ENCODE results near the gene ZNF280D.
"Not testable (repeated sequence)": the region's sequence is repeated elsewhere in the genome, so short reads cannot be mapped to it uniquely, and the experiment has no call there.

Gene ZNF280D

DNA sequence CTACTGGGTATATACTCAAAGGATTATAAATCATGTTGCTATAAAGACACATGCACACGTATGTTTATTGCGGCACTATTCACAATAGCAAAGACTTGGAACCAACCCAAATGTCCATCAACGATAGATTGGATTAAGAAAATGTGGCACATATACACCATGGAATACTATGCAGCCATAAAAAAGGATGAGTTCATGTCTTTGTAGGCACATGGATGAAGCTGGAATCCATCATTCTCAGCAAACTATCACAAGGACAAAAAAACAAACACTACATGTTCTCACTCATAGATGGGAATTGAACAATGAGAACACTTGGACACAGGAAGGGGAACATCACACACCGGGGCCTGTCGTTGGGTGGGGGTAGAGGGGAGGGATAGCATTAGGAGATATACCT lies 23.8 kb downstream of the ZNF280D start:
- DNase-seq (ENCODE audit: low spot score), result not testable (repeated sequence)

DNA sequence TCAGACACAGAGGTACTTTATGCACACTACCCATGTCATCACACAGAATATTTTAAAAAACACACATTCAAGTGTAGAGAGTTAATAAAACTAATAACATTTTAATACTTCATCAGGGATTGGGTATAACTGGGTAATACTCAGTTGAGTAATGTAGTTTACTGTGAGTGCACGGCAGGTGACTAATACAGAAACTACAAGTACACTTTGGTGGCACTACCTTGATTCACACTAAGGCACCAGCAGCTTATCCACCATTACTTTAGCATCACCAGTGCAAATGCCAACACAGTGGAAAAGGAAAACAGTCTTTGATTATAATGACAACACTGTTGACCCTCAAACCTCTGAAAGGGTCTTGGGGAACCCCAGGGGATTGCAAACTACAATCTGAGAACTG lies 33.6 kb downstream of the ZNF280D start:
- no peak for DNase-seq (ENCODE audit: low spot score)

- no peak for DNase-seq (ENCODE audit: low spot score)
These were observed 35.0 kb downstream of the ZNF280D start for GRCh38 chr15:56698270-56698669.

- no peak for DNase-seq (ENCODE audit: low spot score)
These were observed 39.5 kb downstream of the ZNF280D start for GRCh38 chr15:56693761-56694160.

- DNase-seq (ENCODE audit: low spot score), result no peak
These were observed 42.6 kb downstream of the ZNF280D start for GRCh38 chr15:56690733-56691132.

- DNase-seq (ENCODE audit: low spot score), result no peak
These were observed 49.4 kb downstream of the ZNF280D start for GRCh38 chr15:56683908-56684307.

DNA sequence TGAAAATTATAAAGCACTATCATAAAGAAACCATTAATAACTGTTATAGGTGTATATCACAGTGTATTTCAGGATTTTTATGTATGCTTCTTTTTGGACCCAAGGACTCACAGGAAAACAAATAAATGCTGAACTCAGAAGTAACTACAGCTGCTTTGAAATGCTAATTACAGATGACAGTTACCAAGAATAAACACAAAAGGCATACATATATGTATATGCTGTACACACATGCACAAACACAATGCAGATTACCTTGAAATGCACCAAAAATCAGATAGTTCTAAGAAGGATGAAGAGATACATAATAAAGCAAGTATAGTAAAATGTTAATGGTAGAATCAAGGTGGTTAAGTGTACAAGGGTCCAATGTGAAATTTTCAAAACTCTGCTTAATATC lies 52.2 kb downstream of the ZNF280D start:
- no peak for DNase-seq (ENCODE audit: low spot score)

GRCh38 chr15:56679225-56679624 lies 54.1 kb downstream of the ZNF280D start:
- DNase-seq (ENCODE audit: low spot score), result no peak

DNA sequence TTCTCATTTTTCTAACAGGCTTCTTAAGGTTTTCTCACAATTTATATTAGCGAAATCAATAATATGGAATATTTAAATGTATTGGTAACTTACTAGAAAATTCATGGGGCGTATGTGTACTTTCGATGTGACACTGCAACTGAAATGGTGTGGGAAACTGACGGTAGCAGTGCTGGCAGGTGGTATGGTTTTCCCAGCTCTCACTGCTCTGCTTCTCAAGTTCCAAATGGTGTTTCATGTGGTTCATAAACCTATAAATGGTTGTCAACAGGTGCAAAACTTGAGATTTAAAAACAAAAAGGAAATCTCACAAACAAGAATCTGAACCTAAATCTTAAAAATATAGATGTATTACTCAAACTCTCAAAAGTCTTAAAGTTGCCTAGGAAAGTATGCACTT lies 54.7 kb downstream of the ZNF280D start:
- no peak for DNase-seq (ENCODE audit: low spot score)

GRCh38 chr15:56677271-56677670 lies 56.0 kb downstream of the ZNF280D start:
- DNase-seq (ENCODE audit: low spot score), result no peak

DNA sequence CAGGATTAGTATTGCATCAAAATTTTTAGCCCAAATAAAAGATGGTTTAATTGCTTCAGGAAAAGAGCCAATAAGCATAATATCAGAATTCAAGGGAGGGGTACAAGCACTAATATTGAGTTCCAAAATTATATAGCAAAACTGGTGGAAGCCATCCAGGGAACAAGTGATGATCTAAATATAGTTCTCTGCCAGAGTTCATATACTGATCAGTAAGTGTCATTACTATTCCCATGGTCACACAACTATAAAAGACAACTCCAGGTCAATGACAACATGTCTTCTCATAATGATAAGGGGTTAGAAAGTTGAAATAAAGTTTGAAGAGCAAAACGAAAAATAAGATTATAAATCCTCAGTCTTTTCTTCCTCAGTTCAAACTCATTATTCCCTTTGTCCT lies 57.4 kb downstream of the ZNF280D start:
- no peak for DNase-seq (ENCODE audit: low spot score)

DNA sequence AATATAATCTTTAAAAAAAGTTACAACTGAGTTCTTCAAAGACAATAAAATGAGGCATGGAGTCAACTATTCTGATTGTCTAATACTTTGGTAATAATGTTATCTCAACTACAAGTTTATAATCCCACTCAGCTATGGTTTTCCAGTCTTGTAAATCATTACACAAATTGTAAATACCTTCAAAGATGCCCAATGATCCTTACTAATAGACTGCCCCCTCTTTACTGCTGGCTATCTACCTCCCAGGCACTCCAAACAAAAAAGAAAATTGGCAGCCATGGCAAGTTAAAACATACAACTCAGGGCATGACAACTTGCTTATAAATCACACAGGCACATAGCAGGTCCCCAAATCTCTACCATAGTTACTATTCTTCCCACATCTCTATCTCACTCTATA lies 58.5 kb downstream of the ZNF280D start:
- no peak for DNase-seq (ENCODE audit: low spot score)

DNA sequence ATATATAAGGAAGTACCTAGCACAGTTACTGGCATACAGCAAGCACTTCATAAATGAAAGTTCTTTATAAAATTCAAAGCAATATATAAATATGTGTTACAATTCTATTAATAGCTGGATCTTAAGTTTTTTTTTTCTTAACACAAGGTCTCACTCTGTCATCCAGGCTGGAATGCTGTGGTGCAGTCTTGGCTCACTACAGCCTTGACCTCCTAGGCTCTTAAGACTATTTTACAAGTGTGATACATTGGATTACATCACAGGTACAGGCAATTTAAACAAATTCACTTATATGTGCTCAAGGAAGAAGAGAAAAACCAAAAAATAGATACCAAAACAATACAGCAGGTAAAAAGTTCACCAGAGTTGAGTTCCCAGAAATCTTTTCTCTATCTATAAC lies 60.6 kb downstream of the ZNF280D start:
- DNase-seq (ENCODE audit: low spot score), result no peak

DNA sequence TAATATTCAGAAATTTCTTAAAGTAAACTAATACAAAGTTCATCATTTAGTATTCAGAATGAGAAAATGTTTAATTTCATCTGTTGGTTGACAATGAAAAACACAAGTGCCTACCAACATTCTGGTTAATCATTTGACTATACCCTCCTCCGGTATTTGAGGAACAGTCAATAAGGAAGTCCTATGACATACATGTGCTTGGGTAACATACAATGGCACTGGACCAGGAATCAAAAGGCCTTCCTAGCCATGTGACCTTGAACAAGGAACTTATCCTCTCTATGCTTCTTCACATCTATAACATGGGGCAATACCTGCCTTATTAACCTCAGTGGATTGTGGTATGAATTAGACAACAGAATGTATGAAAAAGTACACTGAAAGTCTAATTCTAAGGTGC lies 65.8 kb downstream of the ZNF280D start:
- no peak for DNase-seq (ENCODE audit: low spot score)

DNA sequence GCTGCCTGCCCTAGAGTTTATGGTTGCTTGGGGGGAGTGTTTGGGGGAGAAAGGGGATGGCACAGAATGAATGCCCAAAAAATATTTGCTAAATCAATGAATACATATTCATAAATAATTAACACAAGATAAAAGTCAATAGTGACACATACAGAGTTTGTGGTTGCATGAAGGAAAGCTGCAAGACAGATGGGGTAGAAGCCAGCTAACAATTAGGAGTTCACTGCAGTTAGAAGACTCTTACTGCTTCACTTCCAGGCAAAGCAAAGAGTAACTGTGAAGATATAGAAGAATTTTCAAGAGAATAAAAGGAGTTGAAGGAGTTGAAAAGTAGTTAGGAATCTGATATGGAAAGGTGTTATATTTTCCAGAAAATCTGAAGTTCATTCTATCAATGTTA lies 72.4 kb downstream of the ZNF280D start:
- DNase-seq (ENCODE audit: low spot score), result no peak

- DNase-seq (ENCODE audit: low spot score), result no peak
These were observed 74.1 kb downstream of the ZNF280D start for GRCh38 chr15:56659197-56659596.

DNA sequence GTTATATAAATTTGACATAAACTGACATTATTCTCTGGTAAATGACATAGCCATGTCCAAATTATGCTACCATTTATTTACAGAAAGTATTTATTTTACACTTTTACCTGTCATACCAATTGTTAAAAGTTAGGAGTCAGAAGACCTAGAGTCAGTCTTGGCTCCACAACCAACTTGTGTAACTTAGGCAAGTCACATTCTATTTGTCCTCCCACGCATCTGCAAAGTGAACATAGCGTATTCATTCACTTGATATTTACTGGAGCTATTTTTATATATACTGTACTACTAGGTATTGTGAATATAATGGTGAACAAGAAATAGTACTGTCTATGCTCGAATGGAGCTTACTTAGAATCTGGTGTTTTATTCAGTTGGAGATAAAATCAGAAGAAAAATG lies 78.7 kb downstream of the ZNF280D start:
- DNase-seq (ENCODE audit: low spot score), result no peak

DNA sequence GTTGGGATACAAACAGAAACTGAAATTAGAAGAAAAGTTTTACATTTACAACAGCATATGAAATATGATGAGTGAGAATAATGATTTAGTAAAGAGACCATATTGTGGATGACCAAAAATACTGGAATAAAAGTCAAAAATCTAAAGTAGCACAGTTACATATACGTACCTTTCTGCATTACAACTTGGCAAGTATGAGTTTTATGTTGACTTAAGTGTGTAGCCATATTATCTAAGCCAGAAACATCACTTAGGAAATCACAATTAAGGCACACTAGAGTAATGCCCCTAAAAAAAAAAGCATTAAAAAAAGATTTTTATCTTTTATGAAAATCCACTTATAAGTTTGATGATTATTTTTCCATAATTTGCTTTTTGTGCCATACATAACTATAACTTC lies 79.1 kb downstream of the ZNF280D start:
- DNase-seq (ENCODE audit: low spot score), result no peak

GRCh38 chr15:56653787-56654186 lies 79.5 kb downstream of the ZNF280D start:
- no peak for DNase-seq (ENCODE audit: low spot score)

- no peak for DNase-seq (ENCODE audit: low spot score)
These were observed 80.2 kb downstream of the ZNF280D start for GRCh38 chr15:56653107-56653506.

- no peak for DNase-seq (ENCODE audit: low spot score)
These were observed 85.0 kb downstream of the ZNF280D start for GRCh38 chr15:56648311-56648710.

DNA sequence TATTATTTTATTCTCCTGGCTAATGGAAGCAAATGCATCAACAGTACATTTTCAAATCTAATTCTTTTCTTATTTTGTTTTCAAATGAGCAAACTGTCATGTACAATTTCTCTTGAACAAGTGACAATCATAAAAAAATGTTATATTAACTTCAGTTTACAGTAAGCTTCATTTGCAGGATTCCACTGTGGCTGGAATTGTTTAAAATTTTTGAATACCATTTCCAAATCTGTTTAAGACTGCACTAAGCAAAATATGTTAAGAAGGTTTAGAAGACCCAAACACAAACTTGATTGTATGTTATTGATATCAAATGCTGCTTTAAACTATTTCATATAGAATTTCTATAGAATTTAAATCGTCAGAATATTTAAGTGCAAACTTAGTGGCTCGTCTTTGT lies 92.8 kb downstream of the ZNF280D start:
- DNase-seq (ENCODE audit: low spot score), result no peak

DNA sequence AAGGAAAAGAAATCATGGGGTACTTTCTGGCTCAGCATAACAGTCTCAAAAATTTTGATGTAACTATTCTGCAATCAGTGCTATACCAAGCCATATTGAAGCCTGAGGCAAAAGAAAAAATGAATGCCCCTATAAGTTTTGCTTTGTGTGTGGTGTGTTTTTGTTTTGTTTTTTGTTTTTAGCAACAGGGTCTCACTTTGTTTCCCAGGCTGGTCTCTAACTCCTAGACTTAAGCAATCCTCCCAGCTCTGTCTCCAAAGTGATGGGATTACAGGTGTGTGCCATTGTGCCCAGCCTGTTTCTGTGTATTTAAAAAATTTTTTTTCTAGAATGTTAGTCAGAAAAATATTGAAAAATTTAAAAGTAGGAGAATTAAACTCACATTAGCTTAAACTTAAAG lies 93.2 kb downstream of the ZNF280D start:
- no peak for DNase-seq (ENCODE audit: low spot score)

DNA sequence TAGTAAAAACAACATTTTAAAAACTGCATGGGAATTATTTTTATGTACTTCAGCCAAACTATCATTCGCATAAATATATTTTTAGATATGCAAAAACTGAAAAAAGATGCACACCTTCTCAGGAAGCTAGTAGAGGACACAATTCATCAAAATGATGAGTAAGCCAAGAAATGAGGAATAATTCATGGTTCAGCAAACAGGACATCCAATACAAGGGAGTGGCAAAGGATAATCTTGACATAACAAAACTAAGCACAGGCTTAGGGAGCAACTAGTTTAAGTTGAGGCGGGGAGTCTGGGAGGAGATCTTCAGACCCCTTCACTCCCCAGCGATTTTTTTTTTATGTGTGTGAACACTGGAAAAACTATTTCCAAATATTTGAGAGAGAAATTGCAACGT lies 93.7 kb downstream of the ZNF280D start:
- DNase-seq (ENCODE audit: low spot score), result no peak

DNA sequence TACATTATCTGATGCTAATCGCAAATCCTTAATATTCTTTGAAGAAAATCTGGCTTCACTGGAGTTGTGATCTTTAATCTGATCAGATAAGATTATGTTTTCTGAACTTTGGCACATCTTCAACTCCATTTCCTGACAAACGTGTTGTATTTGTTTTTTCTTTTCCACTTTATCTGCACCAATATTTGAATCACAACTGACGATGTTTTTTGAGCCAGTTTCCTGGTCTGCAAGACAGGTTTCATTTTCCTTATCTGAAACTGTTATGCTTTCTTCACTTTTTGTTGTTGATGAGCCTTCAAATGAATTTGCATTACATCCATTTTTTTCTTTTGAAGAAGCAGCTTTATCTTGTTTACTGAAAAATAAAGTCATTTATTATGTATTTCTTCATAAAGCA lies 101.5 kb downstream of the ZNF280D start:
- DNase-seq (ENCODE audit: low spot score), result no peak
